ENCODE results near the gene THSD1. TPM values are rescaled to one million over a fixed set of nuclear protein-coding genes. Genes with fewer than 3 reads are reported as not detected.

THSD1 gene
- polyA plus RNA-seq, 2 of the 4 experiments (the other 2 are of a cell fraction): 5.4 to 6.1 TPM

- no peak for ATAC-seq
- FAIRE-seq: no peak
- peak overlapping the region; percentile 83; the same call in 1 of the 3 replicates for H3K4me3 ChIP-seq
- peaks cover 28% of the 10 kb centered on the region; the same call in 2 of the 3 replicates for H3K4me1 ChIP-seq
- no peaks in the 10 kb centered on the region for H3K9me3 ChIP-seq
- POLR2A ChIA-PET: interaction anchor here (0.6 to 1.9 kb wide), 5 partner anchors 23 to 364 kb away, joined by 4 to 18 read pairs (median 8); no protein-coding TSS in a partner anchor
- TF ChIP-seq RAD21 (conservative IDR thresholded peaks at IDR 0.05 in 1 of 2, IDR thresholded peaks at IDR 0.05 in 1 of 2): no peak
- no peak for TF ChIP-seq KDM5A (IDR thresholded peaks at IDR 0.05)
- no peak for TF ChIP-seq KDM1A (IDR thresholded peaks at IDR 0.05; ENCODE audit: low read depth)
- TF ChIP-seq SREBF2 (IDR thresholded peaks at IDR 0.05): no peak
- no peak for TF ChIP-seq ZC3H11A (IDR thresholded peaks at IDR 0.05)
- no peak for TF ChIP-seq EHMT2 (IDR thresholded peaks at IDR 0.05; ENCODE audit: low read depth)
- TF ChIP-seq HOXB5 (CRISPR knock-in tag; IDR thresholded peaks at IDR 0.05): no peak
- TF ChIP-seq EHF (CRISPR knock-in tag; IDR thresholded peaks at IDR 0.05): no peak
- no peak for TF ChIP-seq RFX5 (IDR thresholded peaks at IDR 0.05)
- TF ChIP-seq GATA3 (IDR thresholded peaks at IDR 0.05; ENCODE audit: borderline replicate concordance): no peak
- no peak for TF ChIP-seq MAZ (IDR thresholded peaks at IDR 0.05; ENCODE audit: borderline replicate concordance, low read depth, low read length)
- no peak for TF ChIP-seq REST (IDR thresholded peaks at IDR 0.05)
- TF ChIP-seq POLR2AphosphoS2 (conservative IDR thresholded peaks at IDR 0.05; ENCODE audit: low read length): no peak
- TF ChIP-seq TP53 (CRISPR knock-in tag; IDR thresholded peaks at IDR 0.05): no peak
- 83% methylated on average over 23 of the region's 24 CpGs for WGBS (ENCODE audit: missing lambda C conversion rate)
- H3K4me2 ChIP-seq: peak overlapping the region; percentile 87
- H3K27ac ChIP-seq: 0 out of 6 replicates have a peak overlapping the region, but pooled peaks of 1 of the 2 experiments have one; percentile 34
- no peak for DNase-seq (ENCODE audit: low read depth in 1 of 2, low spot score in 1 of 2)
- CTCF ChIA-PET: interaction anchor here (0.6 to 7.0 kb wide), 45 partner anchors 9 to 357 kb away, joined by 3 to 115 read pairs (median 5); partner anchors contain the start of genes SUGT1 and THSD1
Observed at GRCh38 chr13:52451135-52451804, 45.3 kb upstream of the THSD1 start.

GRCh38 chr13:52450793-52451116, 44.8 kb upstream of the THSD1 start:
- POLR2A ChIA-PET: interaction anchor here (0.6 to 1.9 kb wide), 5 partner anchors 22 to 110 kb away, joined by 4 to 18 read pairs (median 8); partner anchors contain the start of gene THSD1
- CTCF ChIA-PET: interaction anchor here (0.6 to 7.0 kb wide), 44 partner anchors 9 to 357 kb away, joined by 3 to 115 read pairs (median 5); partner anchors contain the start of genes SUGT1 and THSD1
- DNase-seq (ENCODE audit: low read depth in 1 of 2, low spot score in 1 of 2): no peak
- Histone ChIP-seq H3K4me3 (peak overlapping the region; percentile 83; the same call in 1 of the 3 replicates), H3K4me2 (peak overlapping the region; percentile 87), H3K27ac (peak overlapping the region in 1 of 2 experiments; percentile 34; a peak in 2 of 6 replicates), H3K4me1 (peaks cover 28% of the 10 kb centered on the region; the same call in 2 of the 3 replicates), H3K9me3 (no peaks in the 10 kb centered on the region)
- WGBS (ENCODE audit: missing lambda C conversion rate): under 1% methylated on average over 8 of the region's 8 CpGs
- TF ChIP-seq SMC3 (IDR thresholded peaks at IDR 0.05): no peak
- TF ChIP-seq MAFK (IDR thresholded peaks at IDR 0.05; ENCODE audit: partially characterized antibody): peak; percentile 3
- TF ChIP-seq, protein P1, sequence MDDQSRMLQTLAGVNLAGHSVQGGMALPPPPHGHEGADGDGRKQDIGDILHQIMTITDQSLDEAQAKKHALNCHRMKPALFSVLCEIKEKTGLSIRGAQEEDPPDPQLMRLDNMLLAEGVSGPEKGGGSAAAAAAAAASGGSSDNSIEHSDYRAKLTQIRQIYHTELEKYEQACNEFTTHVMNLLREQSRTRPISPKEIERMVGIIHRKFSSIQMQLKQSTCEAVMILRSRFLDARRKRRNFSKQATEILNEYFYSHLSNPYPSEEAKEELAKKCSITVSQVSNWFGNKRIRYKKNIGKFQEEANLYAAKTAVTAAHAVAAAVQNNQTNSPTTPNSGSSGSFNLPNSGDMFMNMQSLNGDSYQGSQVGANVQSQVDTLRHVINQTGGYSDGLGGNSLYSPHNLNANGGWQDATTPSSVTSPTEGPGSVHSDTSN (IDR thresholded peaks at IDR 0.05): no peak
- TF ChIP-seq HDAC2 (IDR thresholded peaks at IDR 0.05): no peak
- TF ChIP-seq BCL3 (IDR thresholded peaks at IDR 0.05): no peak
- no peak for TF ChIP-seq TP53 (CRISPR knock-in tag; IDR thresholded peaks at IDR 0.05)
- no peak for FAIRE-seq
- no peak for ATAC-seq

Measured in A549 (cell line).